Measurements from ENCODE around the gene C1orf210.

- no peak for TF ChIP-seq ZNF839 (CRISPR knock-in tag; IDR thresholded peaks at IDR 0.05; ENCODE audit: borderline replicate concordance)
- TF ChIP-seq YY1 (IDR thresholded peaks at IDR 0.05; ENCODE audit: insufficient read depth, insufficient replicate concordance, low read depth, low read length), result no peak
- no peak for TF ChIP-seq KAT2B (IDR thresholded peaks at IDR 0.05; ENCODE audit: borderline replicate concordance, low read depth, low read length)
- no peak for TF ChIP-seq CTCF (CRISPR knock-in tag; IDR thresholded peaks at IDR 0.05)
- TF ChIP-seq, protein P1, sequence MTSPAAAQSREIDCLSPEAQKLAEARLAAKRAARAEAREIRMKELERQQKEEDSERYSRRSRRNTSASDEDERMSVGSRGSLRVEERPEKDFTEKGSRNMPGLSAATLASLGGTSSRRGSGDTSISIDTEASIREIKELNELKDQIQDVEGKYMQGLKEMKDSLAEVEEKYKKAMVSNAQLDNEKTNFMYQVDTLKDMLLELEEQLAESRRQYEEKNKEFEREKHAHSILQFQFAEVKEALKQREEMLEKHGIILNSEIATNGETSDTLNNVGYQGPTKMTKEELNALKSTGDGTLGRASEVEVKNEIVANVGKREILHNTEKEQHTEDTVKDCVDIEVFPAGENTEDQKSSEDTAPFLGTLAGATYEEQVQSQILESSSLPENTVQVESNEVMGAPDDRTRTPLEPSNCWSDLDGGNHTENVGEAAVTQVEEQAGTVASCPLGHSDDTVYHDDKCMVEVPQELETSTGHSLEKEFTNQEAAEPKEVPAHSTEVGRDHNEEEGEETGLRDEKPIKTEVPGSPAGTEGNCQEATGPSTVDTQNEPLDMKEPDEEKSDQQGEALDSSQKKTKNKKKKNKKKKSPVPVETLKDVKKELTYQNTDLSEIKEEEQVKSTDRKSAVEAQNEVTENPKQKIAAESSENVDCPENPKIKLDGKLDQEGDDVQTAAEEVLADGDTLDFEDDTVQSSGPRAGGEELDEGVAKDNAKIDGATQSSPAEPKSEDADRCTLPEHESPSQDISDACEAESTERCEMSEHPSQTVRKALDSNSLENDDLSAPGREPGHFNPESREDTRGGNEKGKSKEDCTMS (CRISPR knock-in tag; conservative IDR thresholded peaks at IDR 0.05), result no peak
- no peak for TF ChIP-seq SUZ12 (IDR thresholded peaks at IDR 0.05; ENCODE audit: low read depth, low read length)
- TF ChIP-seq SALL2 (CRISPR knock-in tag; IDR thresholded peaks at IDR 0.05), result no peak
Measured at GRCh38 chr1:43273708-43274107, 11.7 kb downstream of the C1orf210 start.
